ENCODE results near the gene SLC12A3.

SLC12A3 gene

GRCh38 chr16:56912746-56913708 lies 48.0 kb downstream of the SLC12A3 start:
- no peak for FAIRE-seq
- DNase-seq (ENCODE audit: insufficient read length, low spot score): no peak

GRCh38 chr16:56914896-56915295 lies 49.9 kb downstream of the SLC12A3 start:
- DNase-seq (ENCODE audit: insufficient read length, low spot score): no peak
- TF ChIP-seq CTCF (IDR thresholded peaks at IDR 0.05; ENCODE audit: insufficient read depth, missing control alignments): no peak
- no peak for FAIRE-seq

More at GRCh38 chr16:56912746-56913708, 48.0 kb downstream of the SLC12A3 start:
- TF ChIP-seq CTCF (IDR thresholded peaks at IDR 0.05; ENCODE audit: insufficient read depth, missing control alignments): no peak

- DNase-seq (ENCODE audit: insufficient read length, low spot score): no peak
- TF ChIP-seq CTCF (IDR thresholded peaks at IDR 0.05; ENCODE audit: insufficient read depth, missing control alignments): no peak
- no peak for FAIRE-seq
These were observed 50.5 kb downstream of the SLC12A3 start for GRCh38 chr16:56915336-56916119.

GRCh38 chr16:56916571-56917403 lies 51.8 kb downstream of the SLC12A3 start:
- DNase-seq (ENCODE audit: insufficient read length, low spot score) (no peak), FAIRE-seq (no peak)
- no peak for TF ChIP-seq CTCF (IDR thresholded peaks at IDR 0.05; ENCODE audit: insufficient read depth, missing control alignments)

GRCh38 chr16:56918467-56919012 lies 53.5 kb downstream of the SLC12A3 start:
- no peak for TF ChIP-seq CTCF (IDR thresholded peaks at IDR 0.05; ENCODE audit: insufficient read depth, missing control alignments)
- no peak for DNase-seq (ENCODE audit: insufficient read length, low spot score)
- no peak for FAIRE-seq

- no peak for DNase-seq (ENCODE audit: insufficient read length, low spot score)
- no peak for FAIRE-seq
- no peak for TF ChIP-seq CTCF (IDR thresholded peaks at IDR 0.05; ENCODE audit: insufficient read depth, missing control alignments)
These were observed 54.2 kb downstream of the SLC12A3 start for GRCh38 chr16:56919099-56919800.

Data from D721Med (cell line).